HG03159 (cell line): ENCODE measurements around the gene SLC52A1.
"Not testable (repeated sequence)": the region's sequence is repeated elsewhere in the genome, so short reads cannot be mapped to it uniquely, and the experiment has no call there.

ENCODE experiments used
- ATAC-seq: cut with Tn5 transposase; IDR thresholded peaks from one replicate; pipeline ENCODE4 v1.9.1; 2021; ENCODE audit warnings: mild to moderate bottlenecking, moderate library complexity; ENCODE audit not compliant: unreplicated experiment

SLC52A1 gene

GRCh38 chr17:5031365-5032082, 3.7 kb downstream of the SLC52A1 start:
- peak; percentile 63 for ATAC-seq

DNA sequence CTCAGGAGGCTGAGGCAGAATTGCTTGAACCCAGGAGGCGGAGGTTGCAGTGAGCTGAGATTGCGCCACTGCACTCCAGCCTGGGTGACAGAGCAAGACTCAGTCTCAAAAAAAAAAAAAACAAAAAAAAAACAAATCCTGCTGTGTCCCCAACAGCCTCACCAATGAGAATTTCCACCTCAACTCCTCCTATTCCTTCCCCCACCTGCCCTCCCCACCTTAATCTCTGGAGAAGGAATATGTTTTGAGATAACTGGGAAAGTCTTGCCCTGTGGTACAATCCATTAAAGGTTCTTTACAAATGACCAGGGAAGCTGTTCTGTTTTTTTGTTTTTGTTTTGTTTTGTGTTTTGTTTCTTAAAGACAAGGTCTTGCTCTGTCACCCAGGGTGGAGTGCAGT, 5.1 kb downstream of the SLC52A1 start:
- not testable (repeated sequence) for ATAC-seq

- no peak for ATAC-seq
Observed at GRCh38 chr17:5027916-5028315, 7.3 kb downstream of the SLC52A1 start.

DNA sequence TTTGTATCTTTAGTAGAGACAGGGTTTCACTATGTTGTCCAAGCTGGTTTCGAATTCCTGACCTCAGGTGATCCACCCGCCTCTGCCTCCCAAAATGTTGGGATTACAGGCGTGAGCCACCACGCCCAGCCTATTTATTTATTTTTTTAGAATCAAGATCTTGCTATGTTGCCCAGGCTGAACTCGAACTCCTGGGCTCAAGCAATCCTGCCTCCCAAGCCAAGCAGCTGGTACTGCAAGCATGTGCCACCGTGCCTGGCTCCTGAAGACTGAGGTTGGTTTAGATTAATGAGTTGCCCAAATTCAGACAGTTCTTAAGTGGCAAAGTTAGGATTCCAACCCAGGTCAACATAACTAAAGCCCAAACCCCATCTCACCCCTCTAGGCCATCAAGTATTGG, 7.9 kb downstream of the SLC52A1 start:
- ATAC-seq = no peak

DNA sequence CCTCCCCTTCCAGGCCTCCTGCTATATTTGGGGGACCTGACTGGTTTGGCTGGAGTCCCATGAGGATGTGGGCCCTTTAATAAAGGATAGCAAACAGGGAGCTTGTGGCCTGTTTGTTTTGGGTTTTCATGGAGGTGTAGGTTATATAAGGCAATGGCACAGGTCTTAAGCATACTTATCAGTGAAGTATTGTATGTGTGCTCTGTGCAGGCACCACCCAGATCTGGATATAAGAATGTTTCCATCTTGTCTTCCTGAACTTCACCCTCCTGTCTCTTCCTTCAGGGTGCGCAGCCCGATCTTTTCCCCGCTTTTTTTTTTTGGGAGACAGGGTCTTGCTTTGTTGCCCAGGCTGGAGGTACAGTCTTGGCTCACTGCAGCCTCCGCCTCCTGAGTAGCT, 10.6 kb downstream of the SLC52A1 start:
- ATAC-seq = no peak

DNA sequence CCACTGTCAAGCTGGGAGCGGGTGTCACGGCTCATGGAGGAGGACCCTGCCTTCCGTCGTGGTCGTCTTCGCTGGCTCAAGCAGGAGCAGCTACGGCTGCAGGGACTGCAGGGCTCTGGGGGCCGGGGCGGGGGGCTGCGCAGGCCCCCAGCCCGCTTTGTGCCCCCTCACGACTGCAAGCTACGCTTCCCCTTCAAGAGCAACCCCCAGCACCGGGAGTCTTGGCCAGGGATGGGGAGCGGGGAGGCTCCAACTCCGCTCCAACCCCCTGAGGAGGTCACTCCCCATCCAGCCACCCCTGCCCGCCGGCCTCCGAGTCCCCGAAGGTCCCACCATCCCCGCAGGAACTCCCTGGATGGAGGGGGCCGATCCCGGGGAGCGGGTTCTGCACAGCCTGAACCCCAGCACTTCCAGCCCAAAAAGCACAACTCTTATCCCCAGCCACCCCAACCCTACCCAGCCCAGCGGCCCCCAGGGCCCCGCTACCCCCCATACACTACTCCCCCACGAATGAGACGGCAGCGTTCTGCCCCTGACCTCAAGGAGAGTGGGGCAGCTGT, 11.6 kb downstream of the SLC52A1 start:
- no peak for ATAC-seq

DNA sequence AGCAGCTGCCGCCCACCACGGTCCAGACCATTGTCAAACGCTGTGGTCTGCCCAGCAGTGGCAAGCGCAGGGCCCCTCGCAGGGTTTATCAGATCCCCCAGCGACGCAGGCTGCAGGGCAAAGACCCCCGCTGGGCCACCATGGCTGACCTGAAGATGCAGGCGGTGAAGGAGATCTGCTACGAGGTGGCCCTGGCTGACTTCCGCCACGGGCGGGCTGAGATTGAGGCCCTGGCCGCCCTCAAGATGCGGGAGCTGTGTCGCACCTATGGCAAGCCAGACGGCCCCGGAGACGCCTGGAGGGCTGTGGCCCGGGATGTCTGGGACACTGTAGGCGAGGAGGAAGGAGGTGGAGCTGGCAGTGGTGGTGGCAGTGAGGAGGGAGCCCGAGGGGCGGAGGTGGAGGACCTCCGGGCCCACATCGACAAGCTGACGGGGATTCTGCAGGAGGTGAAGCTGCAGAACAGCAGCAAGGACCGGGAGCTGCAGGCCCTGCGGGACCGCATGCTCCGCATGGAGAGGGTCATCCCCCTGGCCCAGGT, 13.0 kb downstream of the SLC52A1 start:
- no peak for ATAC-seq

- no peak for ATAC-seq
Observed at GRCh38 chr17:5020502-5021023, 14.7 kb downstream of the SLC52A1 start.

DNA sequence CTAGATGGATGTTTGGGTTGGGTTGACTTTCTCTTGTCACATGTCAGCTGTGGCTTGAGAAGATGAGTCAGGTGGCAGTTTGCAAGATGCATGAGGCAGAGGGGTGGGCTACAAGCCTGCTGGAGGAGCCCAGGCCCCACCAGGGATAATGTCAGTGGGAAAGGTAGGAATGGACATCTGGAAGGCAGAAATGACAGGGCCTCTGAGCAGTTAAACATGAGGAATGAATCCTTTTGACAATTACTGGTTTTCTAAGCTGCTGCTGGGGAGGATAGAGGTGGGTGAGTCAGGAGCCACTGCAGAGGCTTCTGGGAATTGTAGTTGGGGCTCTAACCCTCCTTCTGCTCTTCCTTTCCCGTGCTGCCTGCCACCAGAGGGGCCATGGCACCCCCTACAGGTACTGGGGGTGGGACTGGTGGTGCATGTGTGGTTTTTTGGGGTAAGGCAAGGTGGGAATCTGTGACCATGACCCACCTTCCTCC, 15.7 kb downstream of the SLC52A1 start:
- ATAC-seq = no peak

DNA sequence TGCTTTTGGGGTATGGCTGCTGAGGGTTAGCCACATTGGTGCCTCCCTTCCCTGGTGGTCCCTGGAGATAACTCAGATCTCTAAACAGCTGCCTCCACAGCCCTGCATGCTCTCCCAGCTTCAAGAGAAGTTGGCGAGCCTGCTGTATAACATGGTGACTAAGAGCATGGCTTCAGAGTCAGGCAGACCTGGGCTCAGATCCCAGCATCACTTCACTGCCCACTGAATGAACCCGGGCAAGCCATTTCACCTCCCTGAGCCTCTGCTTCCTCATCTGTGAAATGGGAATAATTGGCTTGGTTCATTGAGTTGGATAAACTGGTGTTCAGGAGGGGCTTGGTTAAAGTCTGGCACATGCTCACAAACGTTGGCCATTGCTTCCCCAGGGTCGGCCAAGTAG, 20.9 kb downstream of the SLC52A1 start:
- ATAC-seq = no peak

- no peak for ATAC-seq
Observed at GRCh38 chr17:5011928-5012327, 23.3 kb downstream of the SLC52A1 start.

DNA sequence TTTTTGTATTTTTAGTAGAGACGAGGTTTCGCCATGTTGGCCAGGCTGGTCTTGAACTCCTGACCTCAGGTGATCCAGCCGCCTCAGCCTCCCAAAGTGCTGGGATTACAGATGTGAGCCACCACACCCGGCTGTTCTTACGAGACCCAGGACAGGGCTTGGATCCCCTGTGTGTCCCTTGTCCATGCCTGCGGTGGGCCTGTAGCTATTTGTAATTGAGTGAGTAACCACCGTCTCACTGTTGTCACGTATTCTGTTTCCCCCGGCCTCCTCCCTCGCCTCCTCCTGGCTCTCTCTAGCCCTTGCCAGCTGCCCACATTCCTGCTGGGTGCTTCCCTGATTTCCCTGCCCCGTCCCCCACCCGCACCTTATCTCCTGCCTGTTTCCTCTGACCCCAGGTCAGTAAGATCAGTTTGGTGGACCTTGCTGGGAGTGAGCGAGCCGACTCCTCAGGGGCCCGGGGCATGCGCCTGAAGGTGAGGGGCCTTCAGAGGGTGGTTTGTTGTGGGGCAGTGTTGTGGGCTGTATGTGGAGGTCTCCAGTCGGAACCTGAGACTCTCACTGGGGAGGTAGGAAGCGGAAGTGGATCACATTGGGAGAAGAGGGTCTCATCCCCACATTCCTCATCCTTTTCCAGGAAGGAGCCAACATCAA, 31.9 kb downstream of the SLC52A1 start:
- no peak for ATAC-seq

GRCh38 chr17:5002121-5002788, 33.0 kb downstream of the SLC52A1 start:
- no peak for ATAC-seq

- no peak for ATAC-seq
Observed at GRCh38 chr17:5000237-5000639, 35.0 kb downstream of the SLC52A1 start.

DNA sequence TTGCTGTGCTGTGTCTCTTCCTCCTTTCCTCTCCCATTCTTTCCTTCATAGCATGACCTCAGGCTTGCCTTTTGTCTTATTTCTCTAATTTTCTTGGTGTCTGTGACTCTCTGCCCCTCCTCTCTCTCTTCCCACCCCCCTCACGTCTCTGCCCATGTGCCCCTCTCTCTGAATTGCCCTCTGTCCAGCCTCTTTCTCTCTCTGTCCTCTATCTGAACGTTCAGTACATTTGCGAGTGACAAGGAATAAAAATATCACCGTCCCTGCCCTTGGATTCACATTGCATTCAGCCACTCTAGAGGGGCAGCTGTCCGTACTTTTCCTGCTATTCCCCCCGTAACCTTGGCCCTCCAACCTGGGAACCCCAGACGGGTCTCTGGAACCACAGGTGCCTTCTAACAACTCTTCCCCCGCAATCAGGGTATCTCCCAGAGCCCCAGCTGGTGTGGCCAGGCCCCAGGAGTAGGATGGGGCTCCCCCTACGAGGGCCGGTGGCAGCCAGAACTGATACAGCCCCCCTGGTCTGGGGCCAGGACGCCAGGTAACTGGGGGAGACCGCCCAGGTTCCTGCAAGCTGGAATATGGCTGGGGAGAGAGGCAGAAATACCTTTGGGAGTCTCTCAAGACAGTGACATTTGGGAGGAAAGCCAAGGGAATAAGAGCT, 35.7 kb downstream of the SLC52A1 start:
- ATAC-seq = no peak

- no peak for ATAC-seq
Observed at GRCh38 chr17:4998732-4999429, 36.3 kb downstream of the SLC52A1 start.

DNA sequence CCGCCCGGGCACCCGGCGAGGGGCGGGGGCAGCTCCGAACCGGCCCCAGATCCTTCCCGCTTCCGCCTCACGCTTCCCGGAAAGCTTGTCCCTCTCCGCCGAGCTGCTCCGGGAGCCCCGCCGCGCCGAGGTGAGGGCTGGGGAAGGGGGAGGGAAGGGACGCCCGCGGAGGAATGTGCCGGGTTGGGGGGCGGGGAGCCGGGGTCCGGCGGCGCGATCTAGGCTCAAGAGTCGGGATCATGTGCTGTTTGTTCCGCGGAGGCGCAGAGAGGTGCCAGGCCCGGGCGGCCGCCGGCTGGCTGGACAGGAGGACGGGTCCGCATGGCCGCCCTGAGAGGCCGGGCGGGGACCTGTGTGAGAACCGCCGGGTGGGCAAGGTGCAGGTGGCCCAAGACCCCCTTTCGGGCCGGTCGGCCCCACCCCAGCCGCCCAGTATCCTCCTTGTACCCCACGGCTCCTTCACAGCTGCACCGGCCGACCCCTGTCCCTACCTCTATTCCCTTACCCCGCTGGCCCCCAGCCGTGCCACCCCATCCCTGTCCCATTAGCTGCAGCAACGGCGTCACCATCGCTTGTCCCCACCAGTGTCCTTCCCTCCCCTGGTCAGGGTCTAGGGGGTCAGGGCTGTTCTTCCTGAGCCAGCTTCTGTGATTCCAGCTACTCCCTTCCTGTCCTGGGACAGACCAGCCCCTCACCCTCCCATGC, 37.0 kb downstream of the SLC52A1 start:
- no peak for ATAC-seq

DNA sequence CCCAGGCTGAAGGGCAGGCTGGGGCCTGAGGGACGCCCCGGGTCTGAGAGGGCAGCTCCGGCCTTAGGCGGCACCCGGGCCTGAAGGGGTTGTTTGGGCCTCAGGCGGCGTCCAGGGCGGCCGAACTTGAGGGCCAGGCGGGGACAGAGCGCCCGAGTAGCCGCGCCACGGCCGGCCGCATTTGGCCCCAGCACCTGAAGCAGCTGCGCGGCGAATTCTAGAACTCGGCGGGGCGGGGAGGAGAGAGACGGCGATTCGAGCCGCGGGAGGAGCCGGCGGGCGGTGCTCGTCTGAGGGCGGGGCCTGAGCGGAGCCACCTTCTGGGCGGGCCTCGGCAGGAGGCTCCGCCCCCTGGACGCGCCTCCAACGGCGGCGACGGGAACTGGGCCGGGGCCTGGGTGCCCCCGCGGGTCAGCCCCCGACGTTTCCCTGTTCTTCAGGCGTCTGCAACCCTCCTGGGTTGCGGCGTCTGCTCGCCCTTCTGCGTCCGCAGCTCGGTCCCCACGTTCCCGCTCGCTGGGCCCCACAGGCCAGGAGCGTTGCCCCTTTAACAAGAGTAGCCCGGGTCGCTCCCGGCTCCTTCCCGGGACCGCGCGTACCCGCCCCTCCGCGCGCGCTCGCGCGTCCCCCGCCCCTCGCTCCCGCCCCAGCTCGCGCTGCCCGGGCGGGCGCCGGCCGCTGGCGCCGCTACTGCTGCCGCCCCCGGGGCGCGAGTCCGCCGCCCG, 37.8 kb downstream of the SLC52A1 start, which contains the start of the genes INCA1 and KIF1C:
Gene INCA1 (minus strand): TSS at position 221 of the 725 bp plus-strand sequence. CDS start 3,085 bp downstream, outside the sequence.
Gene KIF1C (plus strand): TSS at position 649 of the 725 bp plus-strand sequence. CDS start 2,297 bp downstream, outside the sequence.
- ATAC-seq = peak; percentile 91
